Esophagus mucosa (tissue), 1 donor: Measurements from ENCODE around the gene ELL2. TPM values are rescaled to one million over a fixed set of nuclear protein-coding genes. Genes with fewer than 3 reads are reported as not detected.
"Not testable (repeated sequence)": the region's sequence is repeated elsewhere in the genome, so short reads cannot be mapped to it uniquely, and the experiment has no call there.

ENCODE experiments used
- ATAC-seq: fragments of 200-7000 bp; cut with Tn5 transposase; one replicate; pipeline ENCODE4 v1.9.1; 2020
- total RNA-seq: library from RNA; stranded (reverse); gene quantifications from one replicate; pipeline ENCODE4 v1.2.4, GENCODE V29; 2023
- donor health status: DM: yes; HTN: yes; CAD: no.

Gene ELL2
- total RNA-seq, 1 donor from 2014 or later: 181 TPM

- ATAC-seq: no peak
Measured at GRCh38 chr5:95927927-95928723, 33.5 kb downstream of the ELL2 start.

GRCh38 chr5:95927300-95927699 is 34.4 kb downstream of the ELL2 start:
- not testable (repeated sequence) for ATAC-seq

GRCh38 chr5:95925939-95926338 is 35.7 kb downstream of the ELL2 start:
- ATAC-seq: no peak

GRCh38 chr5:95925378-95925744 is 36.3 kb downstream of the ELL2 start:
- ATAC-seq: peak; percentile 46

GRCh38 chr5:95924720-95925377 is 36.8 kb downstream of the ELL2 start:
- peak; percentile 88 for ATAC-seq

- no peak for ATAC-seq
Measured at GRCh38 chr5:95923918-95924544, 37.6 kb downstream of the ELL2 start.

- ATAC-seq: no peak
Measured at GRCh38 chr5:95922798-95923197, 38.9 kb downstream of the ELL2 start.

GRCh38 chr5:95921501-95921900 is 40.1 kb downstream of the ELL2 start:
- peak; percentile 82 for ATAC-seq

GRCh38 chr5:95920822-95921221 is 40.8 kb downstream of the ELL2 start:
- ATAC-seq: no peak

GRCh38 chr5:95919658-95920057 is 42.0 kb downstream of the ELL2 start:
- no peak for ATAC-seq

GRCh38 chr5:95918421-95919006 is 43.1 kb downstream of the ELL2 start:
- ATAC-seq: no peak

- ATAC-seq: no peak
Measured at GRCh38 chr5:95917207-95917606, 44.4 kb downstream of the ELL2 start.

GRCh38 chr5:95916687-95917085 is 45.0 kb downstream of the ELL2 start:
- no peak for ATAC-seq

- no peak for ATAC-seq
Measured at GRCh38 chr5:95915999-95916686, 45.5 kb downstream of the ELL2 start.

- ATAC-seq: no peak
Measured at GRCh38 chr5:95913663-95914062, 48.0 kb downstream of the ELL2 start.

- no peak for ATAC-seq
Measured at GRCh38 chr5:95912029-95912428, 49.6 kb downstream of the ELL2 start.

- ATAC-seq: no peak
Measured at GRCh38 chr5:95910521-95910920, 51.1 kb downstream of the ELL2 start.

GRCh38 chr5:95909738-95910137 is 51.9 kb downstream of the ELL2 start:
- ATAC-seq: no peak

GRCh38 chr5:95908799-95909198 is 52.9 kb downstream of the ELL2 start:
- no peak for ATAC-seq

GRCh38 chr5:95907740-95908706 is 53.6 kb downstream of the ELL2 start:
- ATAC-seq: peak; percentile 24

GRCh38 chr5:95907067-95907705 is 54.5 kb downstream of the ELL2 start:
- no peak for ATAC-seq
